Activated B cell treated with CpG ODN at 0.5 μM for 24 hours (primary cell): ENCODE data around the gene DCC. TPM values are rescaled to one million over a fixed set of nuclear protein-coding genes. Genes with fewer than 3 reads are reported as not detected.

ENCODE experiments used
- ATAC-seq: fragments of 200-7000 bp; cut with Tn5 transposase; one replicate; pipeline ENCODE4 v1.10.0; 2021; ENCODE audit warnings: low read depth, mild to moderate bottlenecking, moderate library complexity
- CTCF ChIA-PET: fragments of 350-600 bp; sonication (Branson Sonifier 250); formaldehyde crosslinking; loops from one replicate; lab custom pipeline; 2021; ENCODE audit warnings: antibody characterized with exemption; lab: Charles Lee
- POLR2A ChIA-PET: fragments of 350-600 bp; sonication (Branson Sonifier 250); formaldehyde crosslinking; loops from one replicate; lab custom pipeline; 2021; ENCODE audit warnings: antibody characterized with exemption; lab: Charles Lee
- DNase-seq: peaks from one replicate; pipeline ENCODE4 v3.0.0; 2022
- H3K27ac Mint-ChIP-seq: one replicate; pipeline ENCODE4 v1.8.0; 2020; ENCODE audit warnings: mixed read lengths
- H3K27me3 Mint-ChIP-seq: one replicate; pipeline ENCODE4 v1.8.0; 2021; ENCODE audit warnings: mixed read lengths
- H3K36me3 Mint-ChIP-seq: one replicate; pipeline ENCODE4 v1.8.0; 2021; ENCODE audit warnings: low read depth, mixed read lengths
- H3K4me1 Mint-ChIP-seq: one replicate; pipeline ENCODE4 v1.8.0; 2021; ENCODE audit warnings: mixed read lengths
- H3K4me3 Mint-ChIP-seq: one replicate; pipeline ENCODE4 v1.8.0; 2020; ENCODE audit warnings: mild to moderate bottlenecking, mixed read lengths
- H3K9me3 Mint-ChIP-seq: one replicate; pipeline ENCODE4 v1.8.0; 2020; ENCODE audit warnings: mixed read lengths
- intact Hi-C: fragments of 100-400 bp; cut with micrococcal nuclease; formaldehyde crosslinking; loops from one replicate; pipeline ENCODE4 v1.15.1; 2024
- total RNA-seq: library from RNA; stranded (reverse); gene quantifications from 2 replicates; pipeline ENCODE4 v1.2.3, GENCODE V29; 2022
- TF ChIP-seq, protein P1 (sequence below): fragments of 200-600 bp; IDR thresholded peaks from one replicate; pipeline ENCODE4 v1.8.0; 2022; ENCODE audit warnings: antibody characterized with exemption, mild to moderate bottlenecking

Gene DCC
- total RNA-seq, 1 donor from 2014 or later: not detected

DNA sequence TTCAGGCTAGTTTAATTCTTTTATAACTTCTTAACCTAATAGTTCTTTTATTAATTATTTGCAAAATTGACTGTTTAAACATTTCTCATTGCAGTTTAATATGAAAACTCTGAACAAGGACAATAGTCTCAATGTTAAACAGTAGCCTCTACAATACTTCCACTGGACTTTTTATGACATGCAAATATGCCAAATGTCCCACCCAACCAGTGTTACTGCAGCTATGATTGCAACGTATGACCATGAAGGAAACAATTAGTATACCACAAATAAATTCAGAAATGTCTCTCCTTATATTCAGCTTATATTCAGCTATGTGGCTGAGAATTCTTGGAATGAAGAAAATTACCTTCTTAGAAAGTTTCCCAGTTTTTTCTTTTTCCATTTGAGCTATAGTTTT is 688.6 kb downstream of the DCC start:
- intact Hi-C loops: no loop called here
- Mint-ChIP-seq H3K4me3 (no peak overlapping the region), H3K27me3 (no peaks in the 10 kb centered on the region), H3K36me3 (no peaks in the 10 kb centered on the region), H3K9me3 (no peaks in the 10 kb centered on the region), H3K27ac (no peak overlapping the region), H3K4me1 (no peaks in the 10 kb centered on the region)
- ATAC-seq (no peak), DNase-seq (no peak)
- CTCF ChIA-PET: no interaction called here
- TF ChIP-seq, protein P1, sequence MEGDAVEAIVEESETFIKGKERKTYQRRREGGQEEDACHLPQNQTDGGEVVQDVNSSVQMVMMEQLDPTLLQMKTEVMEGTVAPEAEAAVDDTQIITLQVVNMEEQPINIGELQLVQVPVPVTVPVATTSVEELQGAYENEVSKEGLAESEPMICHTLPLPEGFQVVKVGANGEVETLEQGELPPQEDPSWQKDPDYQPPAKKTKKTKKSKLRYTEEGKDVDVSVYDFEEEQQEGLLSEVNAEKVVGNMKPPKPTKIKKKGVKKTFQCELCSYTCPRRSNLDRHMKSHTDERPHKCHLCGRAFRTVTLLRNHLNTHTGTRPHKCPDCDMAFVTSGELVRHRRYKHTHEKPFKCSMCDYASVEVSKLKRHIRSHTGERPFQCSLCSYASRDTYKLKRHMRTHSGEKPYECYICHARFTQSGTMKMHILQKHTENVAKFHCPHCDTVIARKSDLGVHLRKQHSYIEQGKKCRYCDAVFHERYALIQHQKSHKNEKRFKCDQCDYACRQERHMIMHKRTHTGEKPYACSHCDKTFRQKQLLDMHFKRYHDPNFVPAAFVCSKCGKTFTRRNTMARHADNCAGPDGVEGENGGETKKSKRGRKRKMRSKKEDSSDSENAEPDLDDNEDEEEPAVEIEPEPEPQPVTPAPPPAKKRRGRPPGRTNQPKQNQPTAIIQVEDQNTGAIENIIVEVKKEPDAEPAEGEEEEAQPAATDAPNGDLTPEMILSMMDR: no peak
- POLR2A ChIA-PET: no interaction called here

DNA sequence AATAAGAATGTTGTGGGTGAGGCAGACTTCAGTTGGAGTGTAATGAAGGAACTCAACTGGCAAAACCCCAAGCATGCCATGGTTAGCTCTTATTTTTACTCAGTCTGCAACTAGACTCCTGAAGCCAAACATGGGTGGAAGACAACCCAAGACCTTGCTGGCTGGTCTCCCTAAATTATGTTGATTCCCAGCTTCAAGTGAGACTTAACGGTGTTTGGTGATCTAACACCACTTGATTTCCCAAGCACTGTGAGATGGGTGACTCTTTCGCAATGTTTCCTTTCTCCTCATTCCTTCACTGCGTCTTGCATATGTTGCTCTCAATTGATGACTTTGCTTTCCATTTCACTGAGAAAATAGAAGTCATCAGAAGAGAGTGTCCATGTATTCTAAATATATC is 693.1 kb downstream of the DCC start:
- Mint-ChIP-seq H3K27me3 (no peaks in the 10 kb centered on the region), H3K4me3 (no peak overlapping the region), H3K9me3 (no peaks in the 10 kb centered on the region), H3K36me3 (no peaks in the 10 kb centered on the region), H3K27ac (no peak overlapping the region), H3K4me1 (no peaks in the 10 kb centered on the region)
- ATAC-seq (no peak), DNase-seq (no peak)
- ChIA-PET POLR2A (no interaction called here), CTCF (no interaction called here)
- TF ChIP-seq, protein P1: no peak
- intact Hi-C loops: no loop called here

GRCh38 chr18:53038608-53039007 is 698.6 kb downstream of the DCC start:
- Mint-ChIP-seq H3K4me3 (no peak overlapping the region), H3K9me3 (peaks cover 7% of the 10 kb centered on the region), H3K27ac (no peak overlapping the region), H3K4me1 (no peaks in the 10 kb centered on the region), H3K36me3 (no peaks in the 10 kb centered on the region), H3K27me3 (no peaks in the 10 kb centered on the region)
- DNase-seq (no peak), ATAC-seq (no peak)
- TF ChIP-seq, protein P1: no peak
- ChIA-PET POLR2A (no interaction called here), CTCF (no interaction called here)
- intact Hi-C loops: no loop called here

GRCh38 chr18:53040286-53040685 is 700.3 kb downstream of the DCC start:
- CTCF ChIA-PET: no interaction called here
- POLR2A ChIA-PET: no interaction called here

GRCh38 chr18:53056064-53056463 is 716.1 kb downstream of the DCC start:
- no peak overlapping the region for H3K4me3 Mint-ChIP-seq
- no peaks in the 10 kb centered on the region for H3K27me3 Mint-ChIP-seq
- H3K36me3 Mint-ChIP-seq: no peaks in the 10 kb centered on the region
- CTCF ChIA-PET: no interaction called here
- no peaks in the 10 kb centered on the region for H3K4me1 Mint-ChIP-seq
- no peak for DNase-seq
- no peak overlapping the region for H3K27ac Mint-ChIP-seq
- H3K9me3 Mint-ChIP-seq: peaks cover 2% of the 10 kb centered on the region
- no peak for ATAC-seq
- POLR2A ChIA-PET: no interaction called here
- intact Hi-C loops: loop anchor here (5.0 kb wide), 1 partner anchor 49 kb away; no protein-coding TSS in a partner anchor
- TF ChIP-seq, protein P1: no peak

More at GRCh38 chr18:53040286-53040685, 700.3 kb downstream of the DCC start:
- ATAC-seq (no peak), DNase-seq (no peak)
- no peaks in the 10 kb centered on the region for H3K4me1 Mint-ChIP-seq
- intact Hi-C loops: no loop called here
- no peaks in the 10 kb centered on the region for H3K36me3 Mint-ChIP-seq
- H3K27me3 Mint-ChIP-seq: no peaks in the 10 kb centered on the region
- peaks cover 7% of the 10 kb centered on the region for H3K9me3 Mint-ChIP-seq
- H3K27ac Mint-ChIP-seq: no peak overlapping the region
- TF ChIP-seq, protein P1: no peak
- no peak overlapping the region for H3K4me3 Mint-ChIP-seq
